Neural cell (in vitro differentiated cells): ENCODE data around the gene PRKAG3. TPM values are rescaled to one million over a fixed set of nuclear protein-coding genes. Genes with fewer than 3 reads are reported as not detected.

Experiments
- H2AFZ ChIP-seq: fragments of 200-600, 300-800 bp; sonication (generic), shearing (Covaris generic); 2 replicates; pipeline ENCODE4 v1.6.0; 2014; ENCODE audit warnings: low read depth, mild to moderate bottlenecking, antibody characterized with exemption, low read length, moderate library complexity
- H3F3A ChIP-seq: fragments of 200-600 bp; shearing (Covaris generic); 2 replicates; pipeline ENCODE4 v1.6.1; 2016; ENCODE audit warnings: mild to moderate bottlenecking, moderate library complexity, mixed read lengths, antibody characterized with exemption, low read length; ENCODE audit not compliant: insufficient read depth, poor library complexity, severe bottlenecking
- H3K27ac ChIP-seq: fragments of 200-600, 300-800 bp; sonication (generic), shearing (Covaris generic); 2 replicates; pipeline ENCODE4 v1.5.1; 2014; ENCODE audit warnings: mild to moderate bottlenecking, low read length, moderate library complexity
- H3K27me3 ChIP-seq: fragments of 300-800, 200-600 bp; sonication (generic), shearing (Covaris generic); 2 replicates; pipeline ENCODE4 v1.6.0; 2014; ENCODE audit warnings: mild to moderate bottlenecking, low read depth, low read length, moderate library complexity; ENCODE audit not compliant: insufficient read depth
- H3K36me3 ChIP-seq: fragments of 300-800, 200-600 bp; sonication (generic), shearing (Covaris generic); 2 replicates; pipeline ENCODE4 v1.5.1; 2014; ENCODE audit warnings: mild to moderate bottlenecking, antibody characterized with exemption, low read length, moderate library complexity; ENCODE audit not compliant: insufficient read depth
- H3K4me2 ChIP-seq: fragments of 300-800, 200-600 bp; sonication (generic), shearing (Covaris generic); 2 replicates; pipeline ENCODE4 v1.6.0; 2014; ENCODE audit warnings: mild to moderate bottlenecking, low read length
- H3K4me3 ChIP-seq: fragments of 300-800, 200-600 bp; sonication (generic), shearing (Covaris generic); 2 replicates; pipeline ENCODE4 v1.5.1; 2014; ENCODE audit warnings: mild to moderate bottlenecking, low read length, moderate library complexity
- H3K79me2 ChIP-seq: fragments of 200-600 bp; shearing (Covaris generic); replicated peaks from 2 replicates; pipeline ENCODE4 v1.6.0; 2014; ENCODE audit warnings: mild to moderate bottlenecking, low read length, moderate library complexity; ENCODE audit not compliant: insufficient read depth
- H3K9ac ChIP-seq: fragments of 300-800, 200-600 bp; sonication (generic), shearing (Covaris generic); 2 replicates; pipeline ENCODE4 v1.6.1; 2016; ENCODE audit warnings: mild to moderate bottlenecking, low read length, mixed read lengths
- H3K9me2 ChIP-seq: fragments of 200-600 bp; shearing (Covaris generic); 2 replicates; pipeline ENCODE4 v1.6.1; 2016; ENCODE audit warnings: mild to moderate bottlenecking, low read length, mixed read lengths; ENCODE audit not compliant: insufficient read depth
- H3K9me3 ChIP-seq: fragments of 200-600, 300-800 bp; sonication (generic), shearing (Covaris generic); 2 replicates; pipeline ENCODE4 v1.6.1; 2016; ENCODE audit warnings: mild to moderate bottlenecking, mixed run types, low read length, moderate library complexity, mixed read lengths
- H4K20me1 ChIP-seq: fragments of 200-600 bp; shearing (Covaris generic); 2 replicates; pipeline ENCODE4 v1.6.1; 2016; ENCODE audit warnings: mild to moderate bottlenecking, mixed run types; ENCODE audit not compliant: insufficient read depth
- EP300 ChIP-seq: fragments of 450-650 bp; conservative IDR thresholded peaks from 2 replicates; pipeline ENCODE4 v1.6.1; 2014; ENCODE audit warnings: antibody characterized with exemption, mild to moderate bottlenecking, moderate library complexity; ENCODE audit not compliant: poor library complexity, severe bottlenecking
- EZH2 ChIP-seq: fragments of 200-600, 300-800 bp; shearing (Covaris generic), sonication (generic); IDR thresholded peaks from 2 replicates; pipeline ENCODE4 v1.6.1; 2014; ENCODE audit warnings: antibody characterized with exemption, low read length, borderline replicate concordance, mild to moderate bottlenecking; ENCODE audit not compliant: insufficient read depth, poor library complexity, severe bottlenecking
- MXI1 ChIP-seq: fragments of 450-650 bp; conservative IDR thresholded peaks from 2 replicates; pipeline ENCODE4 v1.6.1; 2014; ENCODE audit warnings: antibody characterized with exemption, mild to moderate bottlenecking; ENCODE audit not compliant: poor library complexity, severe bottlenecking
- POLR2AphosphoS5 ChIP-seq: IDR thresholded peaks from 2 replicates; pipeline ENCODE4 v1.6.1; 2012
- RAD21 ChIP-seq: fragments of 450-650 bp; conservative IDR thresholded peaks from 2 replicates; pipeline ENCODE4 v1.6.1; 2014; ENCODE audit warnings: antibody characterized with exemption, mild to moderate bottlenecking, moderate library complexity
- REST ChIP-seq: IDR thresholded peaks from 2 replicates; pipeline ENCODE4 v1.6.1; 2012; ENCODE audit warnings: borderline replicate concordance
- SMC3 ChIP-seq: fragments of 450-650 bp; conservative IDR thresholded peaks from 2 replicates; pipeline ENCODE4 v1.6.1; 2014; ENCODE audit warnings: antibody characterized with exemption, mild to moderate bottlenecking, moderate library complexity; ENCODE audit not compliant: poor library complexity
- TAF1 ChIP-seq: IDR thresholded peaks from 2 replicates; pipeline ENCODE4 v1.6.1; 2012; ENCODE audit warnings: low read depth
- polyA plus RNA-seq: library from polyadenylated mRNA; depleted of rRNA; stranded (reverse); fragments of >200 nt; gene quantifications from 2 replicates; pipeline ENCODE4 v1.2.3, GENCODE V29; 2014
- TF ChIP-seq, protein P1 (sequence below): fragments of 450-650 bp; IDR thresholded peaks from 2 replicates; pipeline ENCODE4 v1.5.1; 2014; ENCODE audit warnings: antibody characterized with exemption, mild to moderate bottlenecking, moderate library complexity; ENCODE audit not compliant: poor library complexity, severe bottlenecking

Gene PRKAG3
- polyA plus RNA-seq, 1 donor from 2014 or later = not detected

GRCh38 chr2:218857371-218858137 lies 26.0 kb upstream of the PRKAG3 start:
- TF ChIP-seq POLR2AphosphoS5 (no peak), EP300 (no peak), EZH2 (no peak), MXI1 (no peak), SMC3 (no peak), RAD21 (no peak), REST (no peak), TAF1 (no peak)
- TF ChIP-seq, protein P1, sequence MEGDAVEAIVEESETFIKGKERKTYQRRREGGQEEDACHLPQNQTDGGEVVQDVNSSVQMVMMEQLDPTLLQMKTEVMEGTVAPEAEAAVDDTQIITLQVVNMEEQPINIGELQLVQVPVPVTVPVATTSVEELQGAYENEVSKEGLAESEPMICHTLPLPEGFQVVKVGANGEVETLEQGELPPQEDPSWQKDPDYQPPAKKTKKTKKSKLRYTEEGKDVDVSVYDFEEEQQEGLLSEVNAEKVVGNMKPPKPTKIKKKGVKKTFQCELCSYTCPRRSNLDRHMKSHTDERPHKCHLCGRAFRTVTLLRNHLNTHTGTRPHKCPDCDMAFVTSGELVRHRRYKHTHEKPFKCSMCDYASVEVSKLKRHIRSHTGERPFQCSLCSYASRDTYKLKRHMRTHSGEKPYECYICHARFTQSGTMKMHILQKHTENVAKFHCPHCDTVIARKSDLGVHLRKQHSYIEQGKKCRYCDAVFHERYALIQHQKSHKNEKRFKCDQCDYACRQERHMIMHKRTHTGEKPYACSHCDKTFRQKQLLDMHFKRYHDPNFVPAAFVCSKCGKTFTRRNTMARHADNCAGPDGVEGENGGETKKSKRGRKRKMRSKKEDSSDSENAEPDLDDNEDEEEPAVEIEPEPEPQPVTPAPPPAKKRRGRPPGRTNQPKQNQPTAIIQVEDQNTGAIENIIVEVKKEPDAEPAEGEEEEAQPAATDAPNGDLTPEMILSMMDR = no peak
- Histone ChIP-seq H2AFZ (no peak overlapping the region), H3K9ac (no peak overlapping the region), H4K20me1 (no peaks in the 10 kb centered on the region), H3K9me2 (no peaks in the 10 kb centered on the region), H3K36me3 (no peaks in the 10 kb centered on the region), H3K4me2 (no peak overlapping the region), H3K27me3 (peaks cover 97% of the 10 kb centered on the region), H3F3A (no peaks in the 10 kb centered on the region), H3K79me2 (no peaks in the 10 kb centered on the region), H3K4me3 (no peak overlapping the region), H3K9me3 (no peaks in the 10 kb centered on the region), H3K27ac (no peak overlapping the region)

GRCh38 chr2:218856896-218857243 lies 25.3 kb upstream of the PRKAG3 start:
- Histone ChIP-seq H3K4me2 (no peak overlapping the region), H3F3A (no peaks in the 10 kb centered on the region), H3K9me3 (no peaks in the 10 kb centered on the region), H4K20me1 (no peaks in the 10 kb centered on the region), H3K4me3 (no peak overlapping the region), H2AFZ (no peak overlapping the region), H3K27me3 (peaks cover 91% of the 10 kb centered on the region), H3K36me3 (no peaks in the 10 kb centered on the region), H3K27ac (no peak overlapping the region), H3K9me2 (no peaks in the 10 kb centered on the region), H3K9ac (no peak overlapping the region), H3K79me2 (no peaks in the 10 kb centered on the region)
- TF ChIP-seq, protein P1 = no peak
- no peak for TF ChIP-seq EP300
- TF ChIP-seq RAD21 = no peak
